ENCODE measurements around the gene LRIG1.
"Not testable (repeated sequence)": the region's sequence is repeated elsewhere in the genome, so short reads cannot be mapped to it uniquely, and the experiment has no call there.

LRIG1 gene

GRCh38 chr3:66437341-66437929 lies 63.4 kb downstream of the LRIG1 start:
- no peak for DNase-seq

GRCh38 chr3:66435989-66436388 lies 64.8 kb downstream of the LRIG1 start:
- DNase-seq = no peak

DNA sequence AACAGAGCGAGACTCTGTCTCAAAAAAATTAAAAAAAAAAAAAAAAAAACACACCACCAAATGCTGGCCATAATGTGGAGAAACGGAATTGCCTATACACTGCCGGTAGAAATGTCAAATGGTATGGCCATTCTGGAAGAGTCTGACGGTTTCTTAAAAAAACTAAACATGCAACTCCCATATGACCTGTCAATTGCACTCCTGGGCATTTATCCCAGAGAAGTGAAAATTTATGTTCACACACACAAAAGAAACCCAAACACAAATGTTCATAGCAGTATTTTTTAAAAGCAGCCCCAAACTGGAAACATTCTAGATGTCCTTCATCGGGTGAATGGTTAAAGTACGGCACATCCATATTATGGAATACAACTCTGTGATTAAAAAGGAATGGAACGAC lies 66.1 kb downstream of the LRIG1 start:
- DNase-seq = no peak

GRCh38 chr3:66433522-66433782 lies 67.4 kb downstream of the LRIG1 start:
- DNase-seq = no peak

DNA sequence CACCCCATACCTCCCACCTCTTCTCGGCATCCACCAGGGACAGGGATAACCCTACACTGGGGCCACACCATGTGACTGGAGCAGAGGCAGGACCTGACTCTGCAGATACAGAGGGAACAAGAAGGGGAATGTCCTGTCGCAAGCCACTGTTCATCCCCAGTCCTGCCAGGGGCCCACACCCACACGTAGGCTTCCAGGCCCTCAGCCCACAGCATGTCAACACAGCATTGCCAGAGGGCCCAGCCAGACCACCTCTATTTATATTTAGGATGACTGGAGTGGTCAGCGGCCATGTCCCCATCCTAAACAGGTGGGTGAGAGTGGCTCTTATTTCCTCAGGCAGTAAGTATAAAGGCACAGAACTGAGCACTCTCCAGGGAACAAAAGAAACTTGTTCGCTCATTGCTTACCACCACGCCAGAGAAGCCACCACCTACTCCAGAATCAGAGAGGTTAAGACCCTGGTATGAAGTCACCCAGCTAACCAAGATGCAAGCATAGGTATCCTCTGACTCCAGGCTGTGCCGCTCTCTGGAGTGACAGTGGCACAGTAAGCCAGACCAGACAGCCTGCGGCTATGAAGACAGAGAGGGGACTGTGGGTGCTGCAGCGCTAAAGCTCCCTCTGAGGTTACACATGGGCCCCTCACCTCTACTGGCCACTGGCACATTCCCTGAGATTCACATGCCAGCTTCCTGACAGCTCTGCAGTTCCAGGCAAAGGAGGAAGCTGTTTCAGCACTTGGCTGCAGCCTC lies 67.9 kb downstream of the LRIG1 start:
- DNase-seq = no peak

DNA sequence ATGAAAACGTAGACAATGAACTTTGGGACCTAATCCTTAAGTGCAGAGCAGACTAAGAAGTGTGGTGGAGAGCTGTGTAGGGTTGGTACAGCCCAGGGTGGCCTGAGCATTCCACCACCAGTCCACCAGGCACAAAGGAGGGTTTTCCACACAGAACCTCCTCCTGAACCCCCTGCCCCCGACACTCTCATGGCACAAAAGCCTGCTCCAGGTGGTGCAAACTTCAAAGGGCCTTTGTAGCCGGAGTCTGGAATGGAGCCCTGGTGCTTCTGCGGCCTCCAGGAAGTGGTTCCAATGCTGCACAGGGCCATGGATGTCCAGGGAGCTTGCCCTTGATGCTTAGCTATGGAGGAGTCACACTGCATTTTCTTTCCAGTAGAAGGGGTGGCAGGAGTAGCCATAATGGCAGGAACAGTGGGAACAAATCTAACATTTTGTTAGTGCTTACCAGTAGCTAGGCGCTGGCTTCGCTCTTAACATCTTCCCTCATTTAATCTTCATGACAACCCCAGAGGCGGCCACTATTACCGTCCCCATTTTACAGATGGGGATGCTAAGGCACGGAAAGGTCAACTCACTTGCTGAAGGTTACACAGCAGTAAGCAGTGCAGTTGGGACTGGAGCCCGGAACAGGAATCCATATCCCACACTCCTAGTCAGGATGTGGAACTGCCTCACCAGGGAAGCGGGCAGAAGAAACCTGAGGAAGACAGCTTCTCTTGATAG lies 68.6 kb downstream of the LRIG1 start:
- DNase-seq = no peak

- DNase-seq = peak; percentile 61
These were observed 69.3 kb downstream of the LRIG1 start for GRCh38 chr3:66431494-66431893.

- no peak for DNase-seq
These were observed 69.9 kb downstream of the LRIG1 start for GRCh38 chr3:66430876-66431275.

DNA sequence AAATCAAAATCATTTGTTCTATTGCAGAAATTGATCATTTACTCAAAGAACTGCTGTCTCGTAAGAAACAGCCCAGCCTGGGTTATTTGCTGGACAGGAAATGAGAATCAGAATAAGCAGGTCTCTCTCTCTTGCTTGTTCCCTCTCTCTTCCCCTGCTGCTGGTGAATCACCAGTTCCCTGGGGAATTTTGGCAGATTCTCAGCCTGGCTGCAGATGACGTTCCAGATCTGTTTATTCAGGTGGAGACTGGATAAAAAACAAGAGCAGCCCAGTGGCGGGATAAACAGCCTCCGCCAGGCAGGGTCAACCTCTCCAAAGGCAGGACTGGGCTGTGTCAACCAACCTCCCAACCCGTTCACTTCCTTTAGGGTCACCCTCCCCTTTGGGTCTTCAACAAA lies 72.1 kb downstream of the LRIG1 start:
- peak; percentile 81 for DNase-seq

DNA sequence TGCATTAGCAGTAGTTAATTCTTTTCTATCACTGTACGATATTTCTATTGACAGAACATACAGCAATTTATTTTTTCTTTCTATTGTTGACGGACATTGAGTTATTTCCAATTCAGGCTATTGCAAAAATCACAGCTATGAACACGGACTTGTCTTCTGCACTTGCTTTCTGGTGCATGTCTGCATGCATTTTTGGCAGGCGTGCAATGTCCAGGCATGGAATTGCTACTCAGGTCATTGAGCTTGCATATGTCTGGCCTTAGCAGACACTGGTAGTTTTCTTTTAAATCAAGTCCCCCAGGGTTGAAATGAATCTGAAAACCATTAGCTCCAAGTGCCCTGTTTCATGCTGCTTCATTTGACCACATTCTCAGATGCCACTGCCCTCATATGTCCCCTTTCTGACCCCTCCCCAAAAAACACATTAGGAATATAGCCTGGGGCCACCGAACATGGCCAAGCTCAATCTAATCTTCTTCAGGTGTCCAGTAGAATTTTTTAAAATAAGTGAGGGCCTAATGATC lies 72.8 kb downstream of the LRIG1 start:
- DNase-seq = no peak

GRCh38 chr3:66427352-66427751 lies 73.5 kb downstream of the LRIG1 start:
- DNase-seq = no peak

GRCh38 chr3:66426135-66426534 lies 74.7 kb downstream of the LRIG1 start:
- no peak for DNase-seq

DNA sequence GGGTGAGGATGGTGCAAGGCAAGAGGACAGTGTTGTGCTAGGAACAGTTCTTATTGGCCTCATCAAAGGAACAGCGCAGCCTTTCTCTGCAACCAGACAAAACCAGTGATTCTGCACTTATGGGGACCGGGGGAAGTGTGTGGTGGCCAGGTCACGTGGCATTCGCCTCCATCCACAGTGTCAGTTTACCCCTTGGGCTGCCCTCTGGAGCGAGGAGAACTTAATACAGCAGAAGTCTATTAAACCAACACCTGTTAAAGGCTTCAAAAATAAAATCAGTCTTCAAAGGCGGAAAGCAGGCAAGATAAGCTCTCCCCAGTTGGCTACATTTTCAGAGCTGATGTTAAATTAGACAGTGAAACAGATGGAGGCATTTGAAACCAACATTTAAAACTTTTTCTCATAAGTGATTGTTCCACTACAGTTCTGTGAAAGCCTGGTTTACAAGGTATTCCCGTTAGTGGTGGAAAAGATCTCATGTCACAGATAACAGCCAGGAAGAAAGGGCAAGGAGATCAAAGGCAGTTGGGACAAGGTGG lies 75.2 kb downstream of the LRIG1 start:
- DNase-seq = no peak

DNA sequence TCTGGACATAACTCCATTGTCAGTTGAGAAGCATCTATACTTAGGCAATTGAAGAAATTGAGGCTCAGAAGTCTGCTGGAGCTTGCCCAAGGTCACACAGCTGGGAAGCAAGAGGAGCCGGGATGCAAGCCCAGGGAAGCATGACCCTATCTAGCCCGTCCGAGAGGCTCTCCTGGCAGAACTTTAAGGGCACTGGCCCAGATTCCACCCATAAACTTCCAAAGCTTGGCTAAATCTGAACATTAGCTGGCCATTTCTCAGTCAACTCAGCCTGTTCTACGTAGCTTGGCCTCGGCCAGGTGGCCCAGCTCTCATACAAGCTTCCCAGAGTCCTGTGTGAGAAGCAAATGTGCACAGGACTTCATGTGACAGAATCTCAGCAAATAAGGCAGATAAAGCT lies 75.8 kb downstream of the LRIG1 start:
- no peak for DNase-seq

DNA sequence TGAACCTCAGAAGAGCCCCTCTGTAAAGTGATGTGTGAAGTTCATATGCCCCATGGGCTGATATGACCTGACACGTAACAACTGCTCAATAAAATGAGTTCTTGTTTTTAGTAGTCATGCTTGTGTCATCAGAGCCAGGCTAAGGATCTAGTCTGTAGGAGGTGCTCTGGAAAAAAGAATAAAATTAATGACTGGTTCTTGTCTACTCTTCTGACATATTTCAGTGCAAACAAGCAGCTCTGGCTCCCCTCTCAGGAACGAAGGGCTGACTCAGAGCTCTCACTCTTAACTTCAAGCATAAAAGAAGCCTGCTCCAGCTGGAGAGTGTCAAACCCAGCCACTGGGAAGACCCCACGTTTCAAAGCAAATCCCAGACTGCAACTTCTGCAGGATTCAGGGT lies 77.0 kb downstream of the LRIG1 start:
- peak; percentile 14 for DNase-seq

- DNase-seq = not testable (repeated sequence)
These were observed 78.9 kb downstream of the LRIG1 start for GRCh38 chr3:66421893-66422292.

GRCh38 chr3:66421144-66421543 lies 79.7 kb downstream of the LRIG1 start:
- DNase-seq = not testable (repeated sequence)

DNA sequence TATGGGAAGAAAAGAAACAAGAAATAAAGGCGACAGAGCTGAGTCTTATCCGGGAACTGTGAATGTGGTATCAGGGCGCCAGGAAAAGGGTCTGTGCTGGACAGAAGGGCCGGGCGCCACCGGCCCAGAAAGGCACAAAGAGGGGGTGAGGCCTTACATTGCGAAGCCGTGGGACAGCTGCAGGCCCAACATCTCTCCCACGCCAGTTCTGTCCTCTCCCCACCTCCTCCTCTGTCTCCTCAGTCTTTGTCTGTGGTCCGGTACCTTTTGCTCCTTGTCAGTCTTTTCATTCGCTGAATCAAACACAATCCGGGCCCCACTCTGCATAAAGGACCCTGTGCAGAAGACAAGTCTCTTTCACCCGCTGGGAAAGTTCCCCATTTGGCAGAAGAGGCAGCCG lies 81.8 kb downstream of the LRIG1 start:
- DNase-seq = no peak

DNA sequence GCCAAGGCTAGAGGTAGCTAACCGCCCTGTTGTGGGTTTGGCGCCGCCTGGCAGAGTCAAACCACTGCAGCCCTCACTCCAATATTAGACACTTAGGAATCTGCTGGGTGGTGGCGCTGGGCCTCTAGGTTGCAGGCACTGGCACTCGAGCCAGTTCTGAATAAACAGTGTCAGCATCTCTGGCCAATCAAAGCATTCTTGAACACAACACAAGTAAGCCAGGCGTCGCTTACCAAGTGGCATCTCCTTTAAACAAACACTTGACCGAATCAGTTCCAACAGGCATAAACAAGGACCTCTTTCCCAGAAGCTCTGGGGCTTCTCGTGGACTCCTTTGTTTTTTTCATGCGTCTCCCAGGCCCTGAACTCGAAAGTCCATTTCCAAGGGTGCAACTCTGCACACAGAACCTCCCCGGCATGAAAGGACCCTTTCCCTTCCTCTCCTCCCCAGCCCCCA lies 82.3 kb downstream of the LRIG1 start:
- no peak for DNase-seq

DNA sequence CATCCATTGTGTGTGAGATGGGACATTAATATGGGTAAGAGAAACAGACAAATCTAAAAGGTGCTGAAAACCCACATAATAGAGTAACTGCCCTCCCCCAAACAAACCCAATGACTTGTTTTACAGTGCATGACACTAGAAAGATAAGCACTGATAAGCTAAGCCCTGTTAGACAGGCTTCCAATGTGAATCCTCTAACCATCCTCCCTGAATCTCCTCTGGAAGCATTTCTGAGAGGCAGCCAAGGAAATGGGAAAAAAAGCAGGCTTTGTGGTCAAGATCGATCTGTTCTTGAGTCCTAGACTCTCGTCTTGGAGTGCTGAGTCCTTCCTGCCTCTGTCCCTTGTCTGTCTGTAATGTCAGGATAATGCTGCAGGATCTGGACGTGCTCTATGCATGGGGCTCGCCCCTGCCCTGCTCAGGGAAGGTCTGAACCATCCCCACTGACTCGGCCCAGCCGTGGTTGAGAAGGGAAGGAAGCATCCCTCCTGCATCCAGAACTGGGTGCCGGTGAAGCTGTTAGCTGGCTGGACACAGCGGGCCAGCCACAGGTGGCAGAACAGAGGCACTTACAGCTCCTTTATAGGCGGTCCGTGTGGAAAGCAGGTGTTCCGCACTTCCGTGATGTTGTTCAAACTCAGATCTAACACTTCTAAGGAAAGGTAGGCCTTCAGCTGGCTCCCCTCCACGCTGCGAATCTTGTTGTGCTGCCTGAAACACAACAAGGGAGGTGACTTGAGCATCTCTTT lies 84.1 kb downstream of the LRIG1 start:
- DNase-seq = no peak

DNA sequence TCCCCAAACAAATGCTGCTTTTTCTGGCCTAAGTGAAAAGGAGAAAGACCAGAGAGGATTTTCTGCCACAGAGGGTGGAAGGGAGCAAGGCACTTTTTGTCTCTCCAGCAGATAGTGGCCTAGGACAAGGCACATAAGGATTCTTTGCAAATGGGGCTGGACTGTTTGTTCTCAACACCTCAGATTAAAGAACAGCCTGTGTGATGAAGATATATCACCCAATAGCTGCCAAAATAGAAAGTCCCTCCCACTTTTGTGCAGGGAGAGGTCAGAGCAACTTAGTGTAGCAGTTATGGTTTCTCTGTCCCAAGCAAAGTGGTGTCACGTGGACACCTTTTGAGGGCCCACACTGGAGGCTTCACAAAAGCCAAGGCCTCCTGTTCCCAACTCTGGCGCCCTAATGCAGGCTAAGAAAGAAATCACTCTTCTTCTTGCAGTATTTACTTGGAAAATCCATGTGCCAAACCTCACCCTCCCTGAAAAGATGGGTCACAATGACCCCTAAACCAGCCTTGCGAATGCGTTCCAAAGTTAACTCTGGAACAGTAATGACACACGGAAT lies 84.9 kb downstream of the LRIG1 start:
- no peak for DNase-seq

DNA sequence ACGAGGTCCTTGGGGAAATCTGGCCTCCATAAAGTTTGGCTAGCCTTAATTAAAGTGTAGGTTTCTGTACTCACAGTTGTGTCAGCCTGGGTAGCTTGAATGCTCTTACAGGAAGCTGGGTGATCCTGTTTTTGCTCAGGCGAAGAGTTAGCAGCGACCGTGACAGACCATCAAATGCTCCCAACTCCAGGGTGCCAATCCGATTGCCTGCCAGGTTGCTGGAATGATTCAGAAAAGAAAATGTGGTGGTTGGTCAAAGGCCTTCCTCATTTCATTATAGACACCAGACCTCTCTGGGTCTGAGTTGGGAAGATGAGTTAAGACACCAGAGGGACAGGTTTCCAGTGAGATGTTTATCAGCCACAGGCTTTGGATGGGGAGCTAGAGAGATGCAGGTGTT lies 86.0 kb downstream of the LRIG1 start:
- DNase-seq = no peak

Measured in NCI-H226 (cell line).